ENCODE data around the gene CLOCK.

The CLOCK gene

DNA sequence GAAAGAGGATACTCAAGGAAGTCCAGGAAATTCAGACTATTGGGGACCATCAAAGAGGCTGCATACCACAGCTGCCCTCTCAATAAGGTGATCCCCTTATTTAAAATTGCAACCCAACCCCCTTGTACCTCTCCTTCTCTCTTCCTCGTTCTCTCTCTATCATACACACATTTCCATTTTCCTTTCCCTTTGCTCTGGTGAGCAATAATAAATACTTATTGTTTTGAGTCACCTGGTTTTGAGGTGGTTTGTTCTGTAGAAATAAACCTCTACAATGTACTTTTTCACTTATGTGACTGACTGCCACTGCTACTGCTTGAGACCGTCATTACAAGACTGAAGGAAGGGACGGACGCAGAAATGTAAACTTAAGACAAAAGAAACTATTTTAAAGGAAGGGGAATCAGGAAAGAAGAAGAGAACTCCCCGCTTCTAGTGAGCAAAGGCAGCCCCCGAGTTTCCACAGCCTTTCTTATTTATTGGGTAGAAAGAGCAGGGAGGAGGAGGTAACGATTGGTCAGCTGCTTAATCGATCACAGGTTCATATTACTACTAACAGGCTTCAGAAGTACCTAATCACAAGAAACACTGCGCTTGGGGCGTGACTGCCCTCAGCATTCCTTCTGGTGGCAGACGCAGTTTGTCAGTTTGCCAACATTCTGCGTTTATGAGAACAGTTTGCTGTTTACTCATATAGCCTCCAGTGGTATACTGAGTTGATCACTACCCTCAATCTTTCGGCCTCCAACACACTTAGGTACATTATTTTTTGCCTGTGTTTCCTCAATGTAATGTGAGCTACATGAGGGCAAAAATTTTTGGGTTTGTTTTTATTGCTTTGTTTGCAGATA is 167.9 kb downstream of the CLOCK start:
- no peak overlapping the region for H3K4me3 ChIP-seq (ENCODE audit: low read depth, low read length)
- TF ChIP-seq, protein P1, sequence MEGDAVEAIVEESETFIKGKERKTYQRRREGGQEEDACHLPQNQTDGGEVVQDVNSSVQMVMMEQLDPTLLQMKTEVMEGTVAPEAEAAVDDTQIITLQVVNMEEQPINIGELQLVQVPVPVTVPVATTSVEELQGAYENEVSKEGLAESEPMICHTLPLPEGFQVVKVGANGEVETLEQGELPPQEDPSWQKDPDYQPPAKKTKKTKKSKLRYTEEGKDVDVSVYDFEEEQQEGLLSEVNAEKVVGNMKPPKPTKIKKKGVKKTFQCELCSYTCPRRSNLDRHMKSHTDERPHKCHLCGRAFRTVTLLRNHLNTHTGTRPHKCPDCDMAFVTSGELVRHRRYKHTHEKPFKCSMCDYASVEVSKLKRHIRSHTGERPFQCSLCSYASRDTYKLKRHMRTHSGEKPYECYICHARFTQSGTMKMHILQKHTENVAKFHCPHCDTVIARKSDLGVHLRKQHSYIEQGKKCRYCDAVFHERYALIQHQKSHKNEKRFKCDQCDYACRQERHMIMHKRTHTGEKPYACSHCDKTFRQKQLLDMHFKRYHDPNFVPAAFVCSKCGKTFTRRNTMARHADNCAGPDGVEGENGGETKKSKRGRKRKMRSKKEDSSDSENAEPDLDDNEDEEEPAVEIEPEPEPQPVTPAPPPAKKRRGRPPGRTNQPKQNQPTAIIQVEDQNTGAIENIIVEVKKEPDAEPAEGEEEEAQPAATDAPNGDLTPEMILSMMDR (IDR thresholded peaks at IDR 0.05; ENCODE audit: borderline replicate concordance, insufficient read depth, low read depth, low read length), result no peak
